Posterior vena cava (tissue), 2 donors: ENCODE data around the gene ZCCHC3. TPM values are rescaled to one million over a fixed set of nuclear protein-coding genes. Genes with fewer than 3 reads are reported as not detected.
A peak's percentile ranks its signal among the peaks of the same experiment; 100 is the strongest.
"Not testable (repeated sequence)": the region's sequence is repeated elsewhere in the genome, so short reads cannot be mapped to it uniquely, and the experiment has no call there.

Experiments used
- DNase-seq: peaks from one replicate; pipeline ENCODE4 v3.0.0-alpha.2; 2020; ENCODE audit warnings: low spot score
- intact Hi-C, 2 donors: fragments of 100-400 bp; cut with DNase I; formaldehyde crosslinking; loops; one replicate each; pipeline versions ENCODE4 v1.14.1 to v1.14.2; 2022 to 2023
- total RNA-seq, 2 donors: library from RNA; stranded (reverse); fragmentation: NEBNext Ultra II Directional; extraction: Animal tissue kit (Norgen Biotek cat#: 25700); gene quantifications; one replicate each; pipeline ENCODE4 v1.2.1, GENCODE V29; 2021
- donor health status: DM: yes; HTN: yes; CAD: no.
- donor health status: DM: yes; HTN: yes; CAD: no.

Gene ZCCHC3
- total RNA-seq, 2 donors from 2014 or later: 10.1 to 10.9 TPM

- intact Hi-C loops: no loop called here
- DNase-seq: peak; percentile 62
These were observed 32.5 kb downstream of the ZCCHC3 start for GRCh38 chr20:329851-330232.

DNA sequence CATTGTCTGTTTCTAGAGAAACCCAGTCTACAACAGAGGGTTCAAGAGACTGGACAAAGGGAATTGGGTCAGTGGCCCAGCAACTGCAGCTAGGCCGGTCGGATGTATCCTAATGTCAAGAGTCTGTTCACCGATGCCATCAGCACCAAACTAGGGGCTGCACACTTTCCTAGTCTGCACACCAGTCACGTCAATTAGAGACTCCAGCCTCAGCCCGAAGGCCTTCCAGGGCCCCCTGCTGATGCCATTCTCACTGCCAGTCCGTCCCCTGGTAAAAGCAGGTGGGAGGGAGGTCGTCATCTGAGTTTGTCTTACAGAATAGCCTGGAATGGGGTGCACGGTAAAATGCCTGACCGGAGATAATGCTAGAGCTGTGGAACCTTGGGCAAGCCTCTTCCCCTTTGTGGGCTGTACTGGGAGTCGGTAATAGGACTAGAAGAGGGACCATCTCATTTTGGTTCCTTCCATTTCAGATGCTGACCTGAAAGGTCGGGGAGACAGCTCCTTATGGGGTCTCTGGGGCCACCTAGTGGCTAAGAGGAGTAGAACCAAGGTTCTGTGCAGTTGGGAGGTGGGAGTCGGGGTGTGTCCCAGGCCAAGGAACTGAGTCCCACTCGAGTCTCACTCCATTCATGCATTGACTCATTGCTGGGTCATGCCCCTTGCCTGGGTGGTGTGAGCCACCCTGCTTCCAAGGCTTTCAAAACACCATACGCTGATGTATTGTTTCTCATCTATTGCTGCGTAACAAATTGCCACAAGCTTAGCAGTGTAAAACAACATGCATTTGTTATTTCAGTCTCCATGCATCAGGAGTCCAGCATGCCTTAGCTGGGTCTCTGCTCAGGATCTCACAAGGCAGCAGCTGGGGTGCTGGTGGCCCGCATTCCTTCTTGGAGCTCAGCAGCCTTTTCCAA lies 33.1 kb downstream of the ZCCHC3 start:
- DNase-seq: peak; percentile 78
- intact Hi-C loops: no loop called here

DNA sequence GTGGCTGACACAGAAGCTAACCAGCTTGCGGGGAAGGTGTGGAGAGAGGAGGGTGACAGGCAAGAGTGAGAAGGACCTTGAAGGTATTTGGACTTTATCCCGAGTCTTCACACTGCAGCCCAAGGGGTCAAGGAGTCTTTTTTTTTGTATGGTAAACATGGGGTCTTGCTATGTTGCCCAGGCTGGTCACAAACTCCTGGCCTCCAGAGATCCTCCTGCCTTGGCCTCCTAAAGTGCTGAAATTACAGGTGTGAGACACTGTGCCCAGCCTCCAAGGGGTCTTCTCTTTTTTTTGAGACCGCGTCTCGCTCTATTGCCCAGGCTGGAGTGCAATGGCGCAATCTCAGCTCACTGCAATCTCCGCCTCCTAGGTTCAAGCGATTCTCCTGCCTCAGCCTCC lies 37.2 kb downstream of the ZCCHC3 start:
- DNase-seq: peak; percentile 19
- intact Hi-C loops: no loop called here

DNA sequence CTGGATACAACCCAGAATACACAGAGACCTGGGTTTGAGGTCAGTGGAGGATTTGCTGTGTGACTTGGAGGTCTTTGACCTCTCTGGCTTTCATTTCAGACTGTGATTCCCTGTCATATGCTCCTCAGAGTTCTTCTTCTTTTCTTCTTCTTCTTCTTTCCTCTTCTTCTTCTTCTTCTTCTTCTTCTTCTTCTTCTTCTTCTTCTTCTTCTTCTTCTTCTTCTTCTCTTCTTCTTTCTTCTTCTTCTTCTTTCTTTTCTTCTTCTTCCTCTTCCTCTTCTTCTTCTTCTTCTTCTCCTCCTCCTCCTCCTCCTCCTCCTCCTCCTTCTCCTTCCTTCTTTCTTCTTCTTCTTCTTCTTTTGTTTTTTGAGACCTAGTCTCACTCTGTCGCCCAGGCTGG lies 38.7 kb downstream of the ZCCHC3 start:
- DNase-seq, intact Hi-C loops: not testable (repeated sequence)

- no peak for DNase-seq
- intact Hi-C loops: no loop called here
These were observed 44.3 kb downstream of the ZCCHC3 start for GRCh38 chr20:341682-342081.

- no peak for DNase-seq
- intact Hi-C loops: no loop called here
These were observed 45.7 kb downstream of the ZCCHC3 start for GRCh38 chr20:343107-343506.

DNA sequence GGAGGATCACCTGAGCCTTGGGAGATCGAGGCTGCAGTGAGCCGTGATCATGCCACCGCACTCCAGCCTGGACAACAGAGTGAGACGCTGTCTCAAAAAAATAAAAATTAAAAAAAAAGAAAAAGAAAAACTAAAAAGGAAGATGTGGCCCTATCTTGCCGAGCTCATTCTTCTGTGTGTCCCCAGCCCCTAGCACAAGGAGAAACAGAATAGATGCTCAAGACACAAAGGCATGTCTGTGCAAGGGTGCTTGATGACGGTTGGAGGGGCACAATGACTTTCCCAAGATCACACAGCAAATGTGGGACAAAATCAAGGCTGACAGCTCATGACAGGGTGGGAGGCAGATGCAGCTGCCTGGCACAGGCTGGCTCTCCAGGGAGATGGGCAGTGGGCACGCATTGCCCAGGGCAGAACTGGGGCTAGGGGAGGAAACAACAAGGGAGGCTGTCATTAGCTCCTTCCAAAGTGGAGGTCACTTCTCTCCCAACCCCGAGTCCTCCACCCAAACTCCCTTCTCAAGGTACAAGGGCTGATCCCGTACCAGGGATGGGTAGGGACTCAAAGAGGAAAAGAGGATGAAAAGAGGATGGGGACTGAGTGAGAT lies 48.8 kb downstream of the ZCCHC3 start:
- intact Hi-C loops: no loop called here
- DNase-seq: no peak

GRCh38 chr20:346640-347316 lies 49.4 kb downstream of the ZCCHC3 start, which contains the start of gene NRSN2:
NRSN2 (plus strand) TSS chr20:347111; CDS start chr20:349644, 2,533 bp downstream.
- DNase-seq: peak; percentile 92
- intact Hi-C loops: no loop called here

DNA sequence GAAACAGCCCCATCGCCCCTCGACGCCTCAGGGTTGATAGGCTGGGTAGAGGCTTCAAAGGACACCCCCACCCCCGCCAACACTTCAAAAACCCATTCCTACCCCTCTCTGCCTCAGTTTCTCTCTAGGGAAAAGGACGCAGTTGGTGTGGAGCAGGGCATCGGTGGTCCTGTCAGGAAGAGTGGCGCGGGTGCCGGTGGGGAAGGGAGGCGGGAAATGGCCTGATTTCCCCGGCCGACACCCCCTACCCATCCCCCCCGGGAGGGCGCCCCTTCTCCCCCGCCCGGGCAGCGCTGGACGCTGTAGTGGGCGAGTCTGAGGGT lies 49.9 kb downstream of the ZCCHC3 start:
- no peak for DNase-seq
- intact Hi-C loops: no loop called here

GRCh38 chr20:347640-348484 lies 50.5 kb downstream of the ZCCHC3 start:
- DNase-seq: peak; percentile 96
- intact Hi-C loops: no loop called here

DNA sequence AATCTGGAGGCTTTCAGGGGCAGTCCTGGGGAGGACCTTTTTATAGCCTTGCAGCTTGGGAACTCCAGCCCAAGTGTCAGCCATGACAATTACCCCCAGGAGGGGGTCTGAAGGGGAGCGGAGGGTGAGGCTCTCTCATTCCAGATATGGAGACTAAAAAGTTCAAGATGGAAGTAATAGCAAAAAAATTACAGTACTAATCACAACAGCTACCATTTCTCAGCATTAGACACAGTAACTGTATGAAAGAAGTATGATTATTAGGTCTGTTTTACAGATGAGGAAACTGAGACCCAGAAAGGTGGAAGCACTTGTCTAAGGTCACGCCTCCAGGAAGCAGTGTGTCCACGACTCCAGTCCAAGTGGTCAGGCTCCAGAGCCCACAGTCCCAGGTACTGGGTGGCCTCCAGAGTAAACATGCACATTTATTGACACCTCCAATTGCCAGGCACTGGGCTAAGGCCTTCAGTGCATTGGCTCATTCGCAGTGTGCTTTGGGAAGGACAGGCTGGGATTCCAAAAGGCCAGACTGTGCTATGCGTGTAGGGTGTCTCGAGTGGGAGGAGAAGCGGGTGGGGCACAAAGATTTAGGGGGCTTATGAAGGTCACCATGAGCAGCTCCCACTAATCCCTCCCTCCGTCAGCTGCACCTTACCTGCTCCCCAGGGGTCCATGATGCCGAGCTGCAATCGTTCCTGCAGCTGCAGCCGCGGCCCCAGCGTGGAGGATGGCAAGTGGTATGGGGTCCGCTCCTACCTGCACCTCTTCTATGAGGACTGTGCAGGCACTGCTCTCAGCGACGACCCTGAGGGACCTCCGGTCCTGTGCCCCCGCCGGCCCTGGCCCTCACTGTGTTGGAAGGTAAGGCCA lies 51.8 kb downstream of the ZCCHC3 start:
- intact Hi-C loops: no loop called here
- DNase-seq: no peak

Other genes starting within 250 kb of the ZCCHC3 start
- gene DEFB125, start 209.9 kb upstream of the ZCCHC3 start, total RNA-seq: not detected
- gene DEFB126, start 155.0 kb upstream of the ZCCHC3 start, total RNA-seq: not detected
- not detected for gene DEFB127, start 140.1 kb upstream of the ZCCHC3 start, total RNA-seq
- gene DEFB128, start 107.9 kb upstream of the ZCCHC3 start, total RNA-seq: not detected
- gene DEFB129, start 70.3 kb upstream of the ZCCHC3 start, total RNA-seq: not detected
- gene DEFB132, start 39.8 kb upstream of the ZCCHC3 start, total RNA-seq: not detected
- gene C20orf96, start 6.8 kb upstream of the ZCCHC3 start, total RNA-seq: 1 to 10 TPM; 4.3 to 4.5 TPM
- gene SOX12, start 28.0 kb downstream of the ZCCHC3 start, total RNA-seq: 1 to 10 TPM; 6.6 to 9.5 TPM
- gene NRSN2, start 49.5 kb downstream of the ZCCHC3 start, total RNA-seq: 10 to 100 TPM; 44.2 to 51.0 TPM
- gene TRIB3, start 83.2 kb downstream of the ZCCHC3 start, total RNA-seq: 10 to 100 TPM in 1 of 2 donors, 1 to 10 TPM in 1; 7.8 to 12.6 TPM
- 10 to 100 TPM; 46.7 to 54.4 TPM for gene RBCK1, start 110.7 kb downstream of the ZCCHC3 start, total RNA-seq
- gene TBC1D20, start 165.0 kb downstream of the ZCCHC3 start, total RNA-seq: 10 to 100 TPM; 28.7 to 33.0 TPM
- gene CSNK2A1, start 246.2 kb downstream of the ZCCHC3 start, total RNA-seq: 10 to 100 TPM; 71.4 to 74.8 TPM